Spleen (tissue), 3 donors: ENCODE measurements around the gene REXO1.

Experiments
- POLR2A ChIP-seq, 3 donors: fragments of 450-650 bp; IDR thresholded peaks; one replicate each; pipeline ENCODE4 v1.5.1; 2017; ENCODE audit warnings: antibody characterized with exemption in 3 of 3, mild to moderate bottlenecking in 1 of 3
- POLR2AphosphoS5 ChIP-seq, 3 donors: sonication (generic); formaldehyde crosslinking; IDR thresholded peaks; one replicate each; pipeline ENCODE4 v1.5.1; 2017; ENCODE audit warnings: antibody characterized with exemption in 3 of 3

DNA sequence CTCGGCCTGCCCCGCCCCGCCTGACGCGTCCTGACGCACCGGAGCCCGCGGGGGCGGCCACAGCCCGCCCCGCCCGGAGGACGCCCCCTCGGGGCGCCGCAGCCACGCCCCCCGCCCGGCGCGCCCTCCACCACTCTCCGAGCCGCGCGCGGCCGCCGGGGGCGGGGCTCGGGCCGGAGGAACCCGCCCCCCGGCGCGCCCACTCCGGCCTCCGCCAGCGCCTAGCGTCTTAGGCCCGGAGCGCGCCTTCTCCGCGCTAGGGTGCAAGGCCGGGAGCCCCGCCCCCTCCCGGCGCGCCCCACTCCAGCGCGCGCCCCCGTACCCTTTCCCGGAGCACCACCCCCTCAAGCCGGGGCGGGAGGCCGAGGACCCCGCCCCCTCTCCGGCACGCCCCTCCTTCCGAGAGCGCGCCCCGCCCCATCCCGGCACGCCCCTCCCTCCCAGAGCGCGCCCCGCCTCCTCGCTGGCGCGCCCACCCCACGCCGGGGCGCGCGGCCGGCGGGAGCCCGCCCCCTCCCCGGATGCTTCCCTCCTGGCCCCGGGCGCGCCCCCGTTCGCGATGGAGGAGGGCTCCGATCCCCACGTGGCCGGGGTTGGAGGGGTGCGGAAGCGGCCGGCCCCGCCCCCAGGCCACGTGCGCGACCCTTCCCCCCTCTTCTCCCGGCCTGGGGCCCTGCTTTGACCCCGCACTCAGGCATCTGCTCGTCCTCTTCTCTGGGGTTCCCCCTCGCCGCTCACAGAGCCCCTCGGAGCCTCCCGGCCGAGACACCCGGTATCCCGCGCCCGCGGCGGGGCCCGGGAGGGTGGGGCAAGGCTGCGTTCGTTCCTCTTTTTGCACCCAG, 15.6 kb upstream of the REXO1 start:
- TF ChIP-seq POLR2AphosphoS5 (IDR thresholded peaks at IDR 0.05) (peak; percentile 46 to 81 (median 68)), POLR2A (IDR thresholded peaks at IDR 0.05) (no peak)
